K562 (cell line): ENCODE data around the gene OMA1. TPM values are rescaled to one million over a fixed set of nuclear protein-coding genes. Genes with fewer than 3 reads are reported as not detected.

Experiments
- BMI1 ChIP-seq: fragments of 150-350 bp; IDR thresholded peaks from 2 replicates; pipeline ENCODE4 v1.6.1; 2014; ENCODE audit warnings: low read length
- CEBPB ChIP-seq: fragments of 450-650 bp; IDR thresholded peaks from 2 replicates; pipeline ENCODE4 v1.6.1; 2016; ENCODE audit warnings: missing genetic modification characterization, missing compliant biosample characterization
- CHCHD3 ChIP-seq: fragments of 250-450 bp; sonication (Bioruptor Pico); IDR thresholded peaks from 2 replicates; pipeline ENCODE4 v2.1.2; 2022; ENCODE audit warnings: mild to moderate bottlenecking
- HEY1 ChIP-seq: fragments of 250-450 bp; sonication (Bioruptor Pico); IDR thresholded peaks from 2 replicates; pipeline ENCODE4 v1.5.0; 2020; ENCODE audit warnings: mild to moderate bottlenecking, moderate library complexity, borderline replicate concordance
- PHF8 ChIP-seq: fragments of 200-600 bp; sonication (generic); IDR thresholded peaks from 2 replicates; pipeline ENCODE4 v1.6.1; 2012; ENCODE audit warnings: mixed run types, mild to moderate bottlenecking, inconsistent platforms, low read length, moderate library complexity, borderline replicate concordance
- SMAD3 ChIP-seq: fragments of 450-650 bp; formaldehyde crosslinking; conservative IDR thresholded peaks from 2 replicates; pipeline ENCODE4 v1.4.0; 2020; ENCODE audit warnings: mild to moderate bottlenecking
- STAG1 ChIP-seq: sonication (generic); formaldehyde crosslinking; IDR thresholded peaks from 2 replicates; pipeline ENCODE4 v1.5.0; 2020; ENCODE audit warnings: missing genetic modification reagents, borderline replicate concordance
- TEAD4 ChIP-seq, 2 experiments: sonication (generic) in 1 of 2; formaldehyde crosslinking in 1 of 2; IDR thresholded peaks; 2 replicates each; pipeline versions ENCODE4 v1.6.1 to v1.8.0; 2012 to 2022; ENCODE audit warnings: borderline replicate concordance in 1 of 2, inconsistent platforms in 1 of 2, low read length in 1 of 2, mild to moderate bottlenecking in 1 of 2, missing genetic modification reagents in 1 of 2
- polyA plus RNA-seq, 8 experiments: library from polyadenylated mRNA; depleted of rRNA in 4 of 8; stranded (reverse) in 5 of 8; unstranded in 3 of 8; fragments of >200 nt; fragmentation: Nextera tagmentation in 2 of 8; fragmentation: Illumina TruSeq in 1 of 8; extraction: Ambion mirVana in 2 of 8; extraction: Trizol in 1 of 8; gene quantifications; 2 replicates each; pipeline versions ENCODE4 v1.2.1 to v1.2.3, GENCODE V29; 2011 to 2014; ENCODE audit warnings: inconsistent platforms in 1 of 8, missing spikeins in 1 of 8
- total RNA-seq, 7 experiments: library from RNA; depleted of rRNA in 6 of 7; stranded (reverse); fragments of >200 nt in 6 of 7; fragmentation: Illumina TruSeq in 2 of 7; extraction: Trizol in 2 of 7; gene quantifications; 2 replicates each; pipeline versions ENCODE4 v1.2.1 to v1.2.3, GENCODE V29; 2011 to 2021; ENCODE audit warnings: low replicate concordance in 1 of 7
- TF ChIP-seq, protein P1 (sequence below), 2 experiments: fragments of 450-650 bp in 1 of 2; sonication (generic) in 1 of 2; formaldehyde crosslinking in 1 of 2; IDR thresholded peaks; 2 replicates each; pipeline versions ENCODE4 v1.7.1 to v1.9.0; 2016 to 2022; ENCODE audit warnings: inconsistent platforms in 1 of 2, mild to moderate bottlenecking in 1 of 2, missing genetic modification reagents in 1 of 2
- TF ChIP-seq, protein P2 (sequence below): fragments of 250-450 bp; sonication (Bioruptor Pico); IDR thresholded peaks from 2 replicates; pipeline ENCODE4 v1.9.0; 2021; ENCODE audit warnings: mild to moderate bottlenecking, inconsistent platforms
- TF ChIP-seq, protein P3 (sequence below): fragments of 450-650 bp; IDR thresholded peaks from 2 replicates; pipeline ENCODE4 v1.6.1; 2016
- TF ChIP-seq, protein P4 (sequence below): IDR thresholded peaks from 2 replicates; pipeline ENCODE4 v1.6.1; 2016; ENCODE audit warnings: missing genetic modification characterization, missing compliant biosample characterization

The OMA1 gene
- total and polyA plus RNA-seq, 9 of the 15 experiments (the other 6 are each of a cell fraction or from before 2014, with no cell fraction given), result 16.6 to 51.5 (median 33.5) TPM

DNA sequence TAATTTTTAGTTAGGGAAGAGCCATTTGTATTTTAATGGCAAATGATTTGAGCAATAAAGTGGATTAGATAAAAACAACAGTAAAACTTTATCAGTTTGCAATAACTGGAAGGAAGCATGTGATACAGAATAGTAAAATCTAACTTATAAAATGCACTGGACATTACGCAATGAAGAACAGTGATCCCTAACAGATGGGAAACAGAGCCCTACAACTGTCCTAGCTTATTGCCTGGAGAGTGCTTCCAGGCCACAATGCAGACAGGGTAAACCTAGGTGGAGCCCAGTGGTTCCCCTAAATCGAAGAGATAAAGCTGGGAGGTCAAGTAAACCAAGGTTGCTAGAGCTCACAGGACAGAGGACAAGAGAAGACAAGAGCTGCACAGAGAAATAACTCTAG lies 7.0 kb downstream of the OMA1 start (continued):
- TF ChIP-seq, protein P1, sequence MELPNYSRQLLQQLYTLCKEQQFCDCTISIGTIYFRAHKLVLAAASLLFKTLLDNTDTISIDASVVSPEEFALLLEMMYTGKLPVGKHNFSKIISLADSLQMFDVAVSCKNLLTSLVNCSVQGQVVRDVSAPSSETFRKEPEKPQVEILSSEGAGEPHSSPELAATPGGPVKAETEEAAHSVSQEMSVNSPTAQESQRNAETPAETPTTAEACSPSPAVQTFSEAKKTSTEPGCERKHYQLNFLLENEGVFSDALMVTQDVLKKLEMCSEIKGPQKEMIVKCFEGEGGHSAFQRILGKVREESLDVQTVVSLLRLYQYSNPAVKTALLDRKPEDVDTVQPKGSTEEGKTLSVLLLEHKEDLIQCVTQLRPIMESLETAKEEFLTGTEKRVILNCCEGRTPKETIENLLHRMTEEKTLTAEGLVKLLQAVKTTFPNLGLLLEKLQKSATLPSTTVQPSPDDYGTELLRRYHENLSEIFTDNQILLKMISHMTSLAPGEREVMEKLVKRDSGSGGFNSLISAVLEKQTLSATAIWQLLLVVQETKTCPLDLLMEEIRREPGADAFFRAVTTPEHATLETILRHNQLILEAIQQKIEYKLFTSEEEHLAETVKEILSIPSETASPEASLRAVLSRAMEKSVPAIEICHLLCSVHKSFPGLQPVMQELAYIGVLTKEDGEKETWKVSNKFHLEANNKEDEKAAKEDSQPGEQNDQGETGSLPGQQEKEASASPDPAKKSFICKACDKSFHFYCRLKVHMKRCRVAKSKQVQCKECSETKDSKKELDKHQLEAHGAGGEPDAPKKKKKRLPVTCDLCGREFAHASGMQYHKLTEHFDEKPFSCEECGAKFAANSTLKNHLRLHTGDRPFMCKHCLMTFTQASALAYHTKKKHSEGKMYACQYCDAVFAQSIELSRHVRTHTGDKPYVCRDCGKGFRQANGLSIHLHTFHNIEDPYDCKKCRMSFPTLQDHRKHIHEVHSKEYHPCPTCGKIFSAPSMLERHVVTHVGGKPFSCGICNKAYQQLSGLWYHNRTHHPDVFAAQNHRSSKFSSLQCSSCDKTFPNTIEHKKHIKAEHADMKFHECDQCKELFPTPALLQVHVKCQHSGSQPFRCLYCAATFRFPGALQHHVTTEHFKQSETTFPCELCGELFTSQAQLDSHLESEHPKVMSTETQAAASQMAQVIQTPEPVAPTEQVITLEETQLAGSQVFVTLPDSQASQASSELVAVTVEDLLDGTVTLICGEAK (IDR thresholded peaks at IDR 0.05), result 0 out of 2 replicates have a peak, but pooled peaks have one; percentile 16
- TF ChIP-seq, protein P1 (CRISPR knock-in tag; IDR thresholded peaks at IDR 0.05), result no peak
- TF ChIP-seq, protein P2, sequence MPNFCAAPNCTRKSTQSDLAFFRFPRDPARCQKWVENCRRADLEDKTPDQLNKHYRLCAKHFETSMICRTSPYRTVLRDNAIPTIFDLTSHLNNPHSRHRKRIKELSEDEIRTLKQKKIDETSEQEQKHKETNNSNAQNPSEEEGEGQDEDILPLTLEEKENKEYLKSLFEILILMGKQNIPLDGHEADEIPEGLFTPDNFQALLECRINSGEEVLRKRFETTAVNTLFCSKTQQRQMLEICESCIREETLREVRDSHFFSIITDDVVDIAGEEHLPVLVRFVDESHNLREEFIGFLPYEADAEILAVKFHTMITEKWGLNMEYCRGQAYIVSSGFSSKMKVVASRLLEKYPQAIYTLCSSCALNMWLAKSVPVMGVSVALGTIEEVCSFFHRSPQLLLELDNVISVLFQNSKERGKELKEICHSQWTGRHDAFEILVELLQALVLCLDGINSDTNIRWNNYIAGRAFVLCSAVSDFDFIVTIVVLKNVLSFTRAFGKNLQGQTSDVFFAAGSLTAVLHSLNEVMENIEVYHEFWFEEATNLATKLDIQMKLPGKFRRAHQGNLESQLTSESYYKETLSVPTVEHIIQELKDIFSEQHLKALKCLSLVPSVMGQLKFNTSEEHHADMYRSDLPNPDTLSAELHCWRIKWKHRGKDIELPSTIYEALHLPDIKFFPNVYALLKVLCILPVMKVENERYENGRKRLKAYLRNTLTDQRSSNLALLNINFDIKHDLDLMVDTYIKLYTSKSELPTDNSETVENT (CRISPR knock-in tag), result no peak
- TF ChIP-seq SMAD3 (CRISPR knock-in tag) (no peak), PHF8 (no peak), BMI1 (no peak), CEBPB (peak; percentile 91), TEAD4 (IDR thresholded peaks at IDR 0.05; ENCODE audit: low read length) (no peak), TEAD4 (CRISPR knock-in tag; IDR thresholded peaks at IDR 0.05; ENCODE audit: borderline replicate concordance) (no peak), STAG1 (CRISPR knock-in tag) (no peak), CHCHD3 (CRISPR knock-in tag) (no peak), HEY1 (CRISPR knock-in tag) (no peak)
- TF ChIP-seq, protein P3, sequence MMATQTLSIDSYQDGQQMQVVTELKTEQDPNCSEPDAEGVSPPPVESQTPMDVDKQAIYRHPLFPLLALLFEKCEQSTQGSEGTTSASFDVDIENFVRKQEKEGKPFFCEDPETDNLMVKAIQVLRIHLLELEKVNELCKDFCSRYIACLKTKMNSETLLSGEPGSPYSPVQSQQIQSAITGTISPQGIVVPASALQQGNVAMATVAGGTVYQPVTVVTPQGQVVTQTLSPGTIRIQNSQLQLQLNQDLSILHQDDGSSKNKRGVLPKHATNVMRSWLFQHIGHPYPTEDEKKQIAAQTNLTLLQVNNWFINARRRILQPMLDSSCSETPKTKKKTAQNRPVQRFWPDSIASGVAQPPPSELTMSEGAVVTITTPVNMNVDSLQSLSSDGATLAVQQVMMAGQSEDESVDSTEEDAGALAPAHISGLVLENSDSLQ, result no peak
- TF ChIP-seq, protein P4, sequence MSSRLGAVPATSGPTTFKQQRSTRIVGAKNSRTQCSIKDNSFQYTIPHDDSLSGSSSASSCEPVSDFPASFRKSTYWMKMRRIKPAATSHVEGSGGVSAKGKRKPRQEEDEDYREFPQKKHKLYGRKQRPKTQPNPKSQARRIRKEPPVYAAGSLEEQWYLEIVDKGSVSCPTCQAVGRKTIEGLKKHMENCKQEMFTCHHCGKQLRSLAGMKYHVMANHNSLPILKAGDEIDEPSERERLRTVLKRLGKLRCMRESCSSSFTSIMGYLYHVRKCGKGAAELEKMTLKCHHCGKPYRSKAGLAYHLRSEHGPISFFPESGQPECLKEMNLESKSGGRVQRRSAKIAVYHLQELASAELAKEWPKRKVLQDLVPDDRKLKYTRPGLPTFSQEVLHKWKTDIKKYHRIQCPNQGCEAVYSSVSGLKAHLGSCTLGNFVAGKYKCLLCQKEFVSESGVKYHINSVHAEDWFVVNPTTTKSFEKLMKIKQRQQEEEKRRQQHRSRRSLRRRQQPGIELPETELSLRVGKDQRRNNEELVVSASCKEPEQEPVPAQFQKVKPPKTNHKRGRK (tag), result no peak
